ENCODE measurements around the gene NRG2.

- TF ChIP-seq, protein P1, sequence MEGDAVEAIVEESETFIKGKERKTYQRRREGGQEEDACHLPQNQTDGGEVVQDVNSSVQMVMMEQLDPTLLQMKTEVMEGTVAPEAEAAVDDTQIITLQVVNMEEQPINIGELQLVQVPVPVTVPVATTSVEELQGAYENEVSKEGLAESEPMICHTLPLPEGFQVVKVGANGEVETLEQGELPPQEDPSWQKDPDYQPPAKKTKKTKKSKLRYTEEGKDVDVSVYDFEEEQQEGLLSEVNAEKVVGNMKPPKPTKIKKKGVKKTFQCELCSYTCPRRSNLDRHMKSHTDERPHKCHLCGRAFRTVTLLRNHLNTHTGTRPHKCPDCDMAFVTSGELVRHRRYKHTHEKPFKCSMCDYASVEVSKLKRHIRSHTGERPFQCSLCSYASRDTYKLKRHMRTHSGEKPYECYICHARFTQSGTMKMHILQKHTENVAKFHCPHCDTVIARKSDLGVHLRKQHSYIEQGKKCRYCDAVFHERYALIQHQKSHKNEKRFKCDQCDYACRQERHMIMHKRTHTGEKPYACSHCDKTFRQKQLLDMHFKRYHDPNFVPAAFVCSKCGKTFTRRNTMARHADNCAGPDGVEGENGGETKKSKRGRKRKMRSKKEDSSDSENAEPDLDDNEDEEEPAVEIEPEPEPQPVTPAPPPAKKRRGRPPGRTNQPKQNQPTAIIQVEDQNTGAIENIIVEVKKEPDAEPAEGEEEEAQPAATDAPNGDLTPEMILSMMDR (IDR thresholded peaks at IDR 0.05), result no peak
- no peak for TF ChIP-seq POLR2A (IDR thresholded peaks at IDR 0.05)
Observed at GRCh38 chr5:139862803-139863202, 180.3 kb downstream of the NRG2 start.

Data from adrenal gland (tissue), 5 donors.